Prostate gland (tissue), 2 donors: ENCODE results near the gene FMN1.

Experiments used
- POLR2A ChIP-seq: fragments of 450-650 bp; IDR thresholded peaks from one replicate; pipeline ENCODE4 v1.6.1; 2016; ENCODE audit warnings: antibody characterized with exemption, mild to moderate bottlenecking
- POLR2AphosphoS5 ChIP-seq: sonication (generic); formaldehyde crosslinking; IDR thresholded peaks from one replicate; pipeline ENCODE4 v1.6.1; 2017; ENCODE audit warnings: antibody characterized with exemption
- TF ChIP-seq, protein P1 (sequence below), 4 experiments: fragments of 200-600 bp in 2 of 4; fragments of 450-650 bp in 2 of 4; sonication (generic) in 2 of 4; IDR thresholded peaks; 1 replicate in 3 of 4; 2 replicates in 1 of 4; pipeline ENCODE4 v1.5.1; 2016 to 2019; ENCODE audit warnings: antibody characterized with exemption in 4 of 4, mild to moderate bottlenecking in 2 of 4, moderate library complexity in 2 of 4

DNA sequence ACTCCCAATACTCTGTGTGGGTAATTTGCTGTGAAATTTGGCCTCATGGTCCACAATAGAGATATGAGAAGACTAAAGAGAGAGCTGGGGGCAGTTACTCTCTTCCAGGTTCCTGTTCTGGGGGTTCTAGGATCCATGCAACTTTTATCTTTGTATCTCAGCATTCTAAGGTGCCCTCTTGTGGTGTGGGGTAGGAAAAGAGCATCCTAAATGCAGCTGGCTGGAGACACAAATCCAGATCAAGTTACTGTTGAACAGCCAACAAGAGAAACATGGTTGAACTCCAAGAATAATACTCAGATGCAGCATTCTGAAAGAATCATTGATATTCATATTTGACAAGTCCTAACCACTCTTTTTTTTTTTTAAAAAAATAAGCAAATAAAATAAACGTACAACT is 238.5 kb downstream of the FMN1 start:
- TF ChIP-seq, protein P1, sequence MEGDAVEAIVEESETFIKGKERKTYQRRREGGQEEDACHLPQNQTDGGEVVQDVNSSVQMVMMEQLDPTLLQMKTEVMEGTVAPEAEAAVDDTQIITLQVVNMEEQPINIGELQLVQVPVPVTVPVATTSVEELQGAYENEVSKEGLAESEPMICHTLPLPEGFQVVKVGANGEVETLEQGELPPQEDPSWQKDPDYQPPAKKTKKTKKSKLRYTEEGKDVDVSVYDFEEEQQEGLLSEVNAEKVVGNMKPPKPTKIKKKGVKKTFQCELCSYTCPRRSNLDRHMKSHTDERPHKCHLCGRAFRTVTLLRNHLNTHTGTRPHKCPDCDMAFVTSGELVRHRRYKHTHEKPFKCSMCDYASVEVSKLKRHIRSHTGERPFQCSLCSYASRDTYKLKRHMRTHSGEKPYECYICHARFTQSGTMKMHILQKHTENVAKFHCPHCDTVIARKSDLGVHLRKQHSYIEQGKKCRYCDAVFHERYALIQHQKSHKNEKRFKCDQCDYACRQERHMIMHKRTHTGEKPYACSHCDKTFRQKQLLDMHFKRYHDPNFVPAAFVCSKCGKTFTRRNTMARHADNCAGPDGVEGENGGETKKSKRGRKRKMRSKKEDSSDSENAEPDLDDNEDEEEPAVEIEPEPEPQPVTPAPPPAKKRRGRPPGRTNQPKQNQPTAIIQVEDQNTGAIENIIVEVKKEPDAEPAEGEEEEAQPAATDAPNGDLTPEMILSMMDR (IDR thresholded peaks at IDR 0.05), result peak in 2 of 4 experiments; percentile 22 to 47
- TF ChIP-seq POLR2AphosphoS5 (peak; percentile 7), POLR2A (no peak)
